CD4-positive, alpha-beta T cell treated with Interferon alpha-2 for 1 hour (primary cell): ENCODE results near the gene COL15A1.

ENCODE experiments used
- DNase-seq, 2 donors: peaks; one replicate each; pipeline ENCODE4 v3.0.0-alpha.2; 2020 to 2022

The COL15A1 gene

DNA sequence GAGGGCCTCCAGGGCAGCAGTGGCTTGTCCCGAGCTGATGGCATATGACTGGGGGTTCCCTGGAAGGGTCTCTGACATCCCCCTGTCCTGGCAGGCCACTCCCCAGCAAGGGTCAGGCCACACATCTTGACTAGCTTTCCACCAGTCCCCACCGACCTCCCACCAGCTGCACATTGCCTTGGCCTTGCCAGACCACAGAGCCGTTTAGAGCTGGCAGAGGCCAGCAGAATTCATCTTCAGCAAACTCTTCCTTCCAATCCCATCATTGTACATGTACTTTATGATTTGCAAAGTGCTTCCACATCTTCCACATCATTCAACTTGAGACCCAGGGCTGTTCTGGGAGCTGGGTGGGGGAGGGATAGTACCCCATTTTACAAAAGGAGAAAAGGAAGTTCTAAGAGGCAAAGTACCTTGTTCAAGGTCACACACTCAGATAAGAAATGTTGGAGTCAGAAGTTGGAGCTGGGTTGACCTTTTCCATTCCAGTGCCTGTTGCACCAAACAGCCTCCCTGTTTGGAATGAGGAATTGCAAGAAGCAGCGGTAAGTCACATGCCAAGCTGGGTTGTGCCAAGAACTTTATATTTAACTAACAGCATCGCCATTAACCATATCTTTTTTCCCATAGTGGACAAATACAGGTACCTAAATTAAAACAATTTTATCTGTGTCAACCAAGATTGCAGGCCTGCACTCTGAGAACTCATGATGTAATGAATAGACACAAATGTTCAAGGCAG is 25.8 kb upstream of the COL15A1 start:
- DNase-seq: no peak

DNA sequence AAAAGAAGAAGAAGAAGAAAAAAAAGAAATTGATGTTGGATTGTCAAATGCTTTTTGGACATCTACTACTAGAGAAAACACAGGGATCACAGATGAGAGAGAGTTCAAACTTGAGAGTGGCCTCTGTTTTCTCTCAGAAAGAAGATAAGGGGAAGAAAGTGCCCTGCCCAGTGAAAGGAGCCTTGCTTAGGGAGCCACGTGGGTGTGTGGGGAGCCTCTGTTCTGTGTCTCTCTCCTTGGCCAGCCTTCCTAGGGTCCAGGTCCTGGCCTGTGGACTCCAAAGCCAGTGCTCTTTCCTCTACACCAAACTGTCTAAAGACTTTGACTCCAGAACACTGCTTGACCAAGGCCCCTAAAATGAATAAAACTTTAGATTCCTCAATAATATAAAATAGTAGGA is 22.0 kb upstream of the COL15A1 start:
- DNase-seq: no peak

- DNase-seq: no peak
Measured at GRCh38 chr9:98922721-98923435, 20.8 kb upstream of the COL15A1 start.

GRCh38 chr9:98923451-98924123 is 20.1 kb upstream of the COL15A1 start:
- no peak for DNase-seq

GRCh38 chr9:98924946-98925820 is 18.5 kb upstream of the COL15A1 start:
- DNase-seq: no peak

DNA sequence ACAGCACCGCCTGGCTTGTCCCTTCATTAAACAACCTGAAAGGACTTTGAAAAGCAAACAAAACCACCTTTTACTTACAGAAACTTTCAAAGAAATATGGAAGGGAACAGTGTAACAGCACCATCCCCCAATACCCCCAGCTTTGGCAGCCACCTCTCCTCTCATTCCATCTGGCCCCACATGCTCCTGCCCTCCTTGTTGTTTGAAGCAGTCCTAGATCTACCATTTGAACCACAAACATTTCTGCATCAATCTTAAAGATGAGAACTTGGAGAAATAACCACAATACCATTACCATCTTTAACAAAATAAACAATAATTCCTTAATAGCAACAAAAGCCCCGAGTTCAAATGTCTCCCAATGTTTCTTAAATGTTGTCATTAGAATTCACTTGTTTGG is 17.8 kb upstream of the COL15A1 start:
- DNase-seq: no peak

- DNase-seq: no peak
Measured at GRCh38 chr9:98927724-98928123, 16.0 kb upstream of the COL15A1 start.

GRCh38 chr9:98929071-98929470 is 14.6 kb upstream of the COL15A1 start:
- no peak for DNase-seq

DNA sequence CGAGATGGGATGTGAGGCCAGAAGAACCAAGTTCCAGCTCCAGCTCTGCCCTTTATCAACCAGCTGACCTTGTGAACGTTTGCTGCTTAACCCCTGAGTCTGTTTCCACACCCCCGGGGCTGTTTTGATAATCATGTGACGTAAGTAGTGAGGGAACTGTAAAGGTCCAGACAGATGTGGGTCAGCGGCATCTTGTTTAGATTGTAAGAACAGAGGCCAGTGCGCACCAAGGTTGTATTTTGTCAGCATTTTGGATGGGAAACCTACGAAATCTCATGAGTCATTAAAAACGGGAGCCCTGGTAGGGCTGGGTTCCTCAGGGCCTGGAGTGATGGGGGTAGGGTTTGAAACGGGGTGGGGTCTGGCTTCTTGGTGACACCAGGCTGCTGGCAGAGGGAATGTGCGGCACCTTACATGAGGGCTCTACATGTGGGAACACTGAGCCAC is 13.8 kb upstream of the COL15A1 start:
- no peak for DNase-seq

DNA sequence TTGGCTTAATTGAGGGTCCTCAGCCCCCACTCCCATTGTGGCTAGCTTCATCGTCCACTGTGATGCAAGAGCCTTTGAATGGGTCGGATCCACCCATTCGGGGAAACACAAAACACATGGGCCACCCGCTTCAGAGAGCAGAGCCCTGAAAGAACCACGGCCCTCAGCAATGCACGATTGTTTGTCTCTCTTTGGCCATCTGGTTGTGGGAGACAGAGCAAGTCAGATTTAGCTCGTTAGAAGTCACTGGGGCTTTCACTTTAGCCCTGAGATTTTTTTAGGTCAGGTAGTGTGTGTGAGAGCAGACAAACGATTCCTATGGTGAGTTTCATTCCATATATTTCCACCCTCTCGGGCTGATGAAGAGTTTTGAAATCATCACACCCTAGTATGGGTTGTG is 12.9 kb upstream of the COL15A1 start:
- no peak for DNase-seq

DNA sequence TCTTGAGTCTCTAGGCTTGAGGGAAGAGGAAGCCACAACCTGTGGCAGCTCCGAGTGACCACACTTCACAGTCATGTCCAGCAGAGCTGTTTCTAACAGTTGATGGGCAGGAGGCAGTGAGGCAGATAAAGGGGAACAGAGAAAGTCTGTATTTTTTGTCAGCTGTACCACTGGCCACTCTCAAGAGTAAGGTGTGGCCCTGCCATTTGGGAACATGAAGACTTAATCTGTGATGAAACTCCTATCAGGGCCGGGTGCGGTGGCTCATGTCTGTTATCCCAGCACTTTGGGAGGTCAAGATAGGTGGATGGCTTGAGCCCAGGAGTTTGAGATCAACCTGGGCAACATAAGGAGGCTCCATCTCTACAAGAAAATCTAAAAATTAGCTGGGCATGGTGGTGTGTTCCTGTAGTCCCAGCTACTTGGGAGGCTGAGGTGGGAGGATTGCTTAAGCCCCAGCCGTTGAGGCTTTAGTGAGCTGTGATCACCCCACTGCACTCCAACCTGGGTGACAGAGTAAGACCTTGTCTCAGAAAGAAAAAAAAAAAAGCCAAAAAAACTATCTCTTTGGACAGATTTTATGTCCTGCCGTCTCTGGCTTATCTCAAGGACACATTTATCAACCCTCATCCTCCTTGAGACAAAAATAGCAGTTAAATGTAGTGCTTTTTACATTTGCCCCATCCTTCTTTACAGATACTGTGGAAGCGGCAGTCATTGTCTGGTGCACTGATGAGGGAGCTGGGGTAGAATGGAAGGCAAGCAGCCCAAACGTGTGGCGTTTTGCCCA is 11.9 kb upstream of the COL15A1 start:
- DNase-seq: no peak

- no peak for DNase-seq
Measured at GRCh38 chr9:98933185-98933584, 10.5 kb upstream of the COL15A1 start.

GRCh38 chr9:98933890-98934289 is 9.8 kb upstream of the COL15A1 start:
- no peak for DNase-seq

DNA sequence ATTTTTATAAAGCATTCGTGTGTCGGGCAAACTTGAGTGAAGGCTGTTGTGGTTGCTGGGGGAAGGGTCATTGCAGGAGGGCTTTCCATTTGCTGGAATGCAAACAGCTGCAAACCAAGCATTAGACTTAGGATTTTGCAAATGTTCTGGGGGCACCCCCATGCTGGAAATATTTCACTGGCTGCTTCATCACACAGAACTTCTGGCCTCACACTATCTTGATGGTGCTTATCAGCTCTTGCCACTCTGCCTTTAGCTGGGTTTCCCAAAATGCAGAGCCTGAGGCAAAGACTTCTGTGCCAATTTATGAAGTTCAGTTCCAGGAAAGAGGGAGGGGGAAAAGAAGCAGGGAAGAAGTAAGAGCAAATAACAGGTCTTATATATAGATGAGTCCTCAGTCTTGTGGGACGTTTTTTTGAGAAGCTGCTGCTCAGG is 8.6 kb upstream of the COL15A1 start:
- no peak for DNase-seq

DNA sequence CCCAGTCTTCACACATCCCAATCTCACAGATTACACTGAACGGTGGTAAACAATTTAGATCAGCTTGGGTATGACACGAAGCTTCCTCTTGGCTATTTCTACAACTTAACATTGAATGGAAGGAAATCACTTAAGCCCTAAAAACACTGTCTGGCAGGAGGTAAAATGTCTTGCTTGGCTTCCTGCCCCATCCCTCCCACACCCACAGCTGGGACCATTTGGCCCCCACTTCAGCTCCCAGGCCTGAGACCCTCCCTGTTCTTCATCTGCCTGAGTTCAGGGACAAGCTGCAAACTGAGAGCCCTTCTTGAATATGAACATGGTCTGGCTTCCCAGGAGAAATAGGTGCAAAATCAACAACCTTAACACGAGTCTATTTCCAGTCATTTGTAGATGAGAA is 3.4 kb upstream of the COL15A1 start:
- DNase-seq: no peak

GRCh38 chr9:98941946-98942523 is 1.7 kb upstream of the COL15A1 start:
- DNase-seq: no peak

GRCh38 chr9:98942906-98943681 is 613 bp upstream of the COL15A1 start:
- no peak for DNase-seq

GRCh38 chr9:98944057-98944733 is 488 bp downstream of the COL15A1 start:
- DNase-seq: no peak

DNA sequence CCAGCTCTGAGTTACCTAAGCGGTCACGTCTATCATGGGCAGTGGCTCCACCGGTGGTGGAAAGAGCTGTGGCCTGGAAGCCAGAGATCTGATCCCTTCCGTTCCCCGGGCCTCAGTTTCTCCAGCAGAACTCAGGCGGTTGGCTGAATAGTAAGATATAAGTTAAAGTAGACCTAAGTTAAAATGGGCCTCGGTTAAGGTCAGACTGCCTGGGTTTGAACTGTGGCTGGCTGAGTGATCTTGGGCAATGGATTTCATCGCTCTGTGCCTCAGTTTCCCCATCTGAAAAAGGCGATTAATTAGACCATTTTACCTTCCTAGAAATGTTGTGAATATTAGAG is 997 bp downstream of the COL15A1 start:
- DNase-seq: no peak

DNA sequence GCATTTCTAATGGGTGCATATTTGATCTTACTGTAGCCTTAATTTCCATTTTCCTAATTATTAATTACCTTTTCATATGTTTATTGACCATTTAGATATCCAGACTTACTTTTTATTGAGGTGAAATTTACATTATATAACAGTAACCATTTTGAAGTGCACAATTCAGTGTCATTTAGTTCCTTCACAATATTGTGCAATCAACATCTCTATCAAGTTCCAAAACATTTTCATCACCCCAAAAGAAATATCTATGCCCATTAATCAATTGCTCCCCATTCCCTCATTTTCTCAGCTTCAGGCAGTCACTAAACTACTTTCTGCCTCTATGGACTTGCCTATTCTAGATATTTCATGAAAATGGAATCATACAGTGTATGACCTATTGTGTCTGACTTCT is 5.9 kb downstream of the COL15A1 start:
- DNase-seq: no peak
